NCI-H146 treated with DMSO at 0.1 percent for 48 hours (cell line): Measurements from ENCODE around the gene NACC1.
"Not testable (repeated sequence)": the region's sequence is repeated elsewhere in the genome, so short reads cannot be mapped to it uniquely, and the experiment has no call there.

Source experiments
- DNase-seq: peaks from one replicate; lab custom pipeline; 2025; ENCODE audit not compliant: unreplicated experiment; lab: John Stamatoyannopoulos, UW

Gene NACC1

DNA sequence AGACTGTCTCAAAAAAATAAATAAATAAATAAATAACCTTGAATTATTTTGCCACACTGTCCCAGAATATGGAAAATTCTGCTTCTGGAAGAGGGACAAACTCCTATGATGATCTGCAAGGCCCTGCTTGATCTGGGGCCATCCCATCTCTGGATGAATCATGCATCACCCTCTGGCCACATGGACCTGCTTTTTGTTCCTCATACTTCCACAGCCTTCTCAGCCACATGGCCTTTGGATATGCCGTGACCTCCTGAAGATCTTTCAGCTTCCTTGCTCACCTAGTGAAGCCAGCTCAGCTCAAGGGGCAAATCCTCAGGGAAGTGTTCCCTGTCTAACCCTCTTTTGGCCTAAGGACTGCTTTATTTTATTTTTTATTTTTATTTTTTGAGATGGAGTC, 42.5 kb downstream of the NACC1 start:
- DNase-seq: no peak

DNA sequence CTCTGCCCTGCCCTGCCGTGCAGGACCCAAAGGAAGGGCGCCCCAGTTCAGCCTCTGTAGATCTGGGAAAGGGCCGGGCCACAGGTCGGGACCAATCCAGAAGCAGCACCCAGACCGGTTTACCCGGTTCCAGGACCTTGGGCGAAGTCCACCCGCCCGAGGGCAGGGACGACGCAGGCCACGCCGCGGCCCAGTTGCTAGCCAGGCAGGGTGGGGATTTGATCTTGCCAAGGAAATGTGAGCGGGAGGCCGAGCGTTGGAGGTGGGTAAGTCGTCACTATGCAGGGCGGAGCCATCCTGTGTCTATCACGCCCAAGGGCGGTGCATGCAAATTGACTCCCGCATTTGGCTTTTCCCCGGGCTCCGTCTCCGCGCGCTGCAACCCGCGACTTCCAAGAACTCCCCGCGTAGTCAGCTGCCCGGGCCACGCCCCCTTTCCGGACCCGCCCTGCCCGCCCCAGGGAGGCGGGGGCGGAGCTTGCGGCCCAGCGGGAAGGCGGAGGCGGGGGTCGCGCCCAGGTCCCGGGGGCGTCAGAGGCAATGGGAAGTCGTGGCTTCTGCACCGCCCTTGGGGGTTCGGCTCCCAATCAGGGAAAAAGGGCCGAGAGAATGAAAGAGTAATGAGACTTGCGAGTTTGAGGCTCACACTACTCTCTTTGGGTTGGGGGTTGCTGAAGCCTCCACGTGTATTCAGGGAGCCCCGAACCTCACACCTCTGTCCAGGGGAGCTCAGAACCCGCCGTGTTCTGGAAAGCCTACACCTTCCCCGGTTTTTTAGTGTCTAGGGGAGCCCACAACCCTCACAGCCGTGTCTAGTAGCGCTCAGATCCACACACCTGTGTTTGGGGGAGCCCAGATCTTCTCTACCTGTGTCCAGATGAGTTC, 44.9 kb downstream of the NACC1 start:
- DNase-seq: peak; percentile 94

DNA sequence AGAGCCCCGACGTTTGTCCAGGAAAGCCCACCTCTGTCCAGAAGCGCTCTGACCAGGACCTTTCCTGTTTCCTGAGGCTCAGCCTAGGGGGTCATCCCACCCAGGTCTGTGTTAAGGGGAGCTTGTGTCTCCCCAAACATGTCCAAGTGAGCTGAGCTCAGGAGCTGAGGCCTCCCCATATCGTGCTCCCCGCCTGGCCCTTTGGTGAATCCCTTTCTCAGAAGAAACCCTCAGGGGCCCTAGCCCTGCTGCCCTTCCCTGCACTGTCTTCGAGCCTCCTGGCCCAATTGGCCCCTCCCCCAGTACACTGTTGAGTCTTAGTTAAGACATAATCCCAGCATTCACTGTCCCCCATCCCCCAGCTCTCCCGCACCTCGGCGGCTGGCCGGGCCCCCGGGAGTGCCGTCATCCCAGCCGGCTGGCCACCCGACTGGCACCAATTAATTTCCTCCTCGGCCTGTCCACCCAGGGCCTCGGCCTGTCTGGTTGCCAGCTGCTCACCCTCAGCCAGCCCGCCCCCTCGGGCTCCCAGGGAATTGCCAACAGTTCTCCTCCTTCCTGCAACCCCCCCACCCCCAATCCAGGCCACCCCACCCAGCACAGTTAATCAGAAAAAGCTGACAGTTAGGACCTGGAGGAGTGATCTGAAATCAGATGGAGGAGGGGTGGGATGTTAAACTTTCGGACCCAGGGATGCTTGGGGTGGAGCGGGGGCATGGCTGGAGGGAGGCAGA, 45.7 kb downstream of the NACC1 start:
- peak; percentile 59 for DNase-seq

DNA sequence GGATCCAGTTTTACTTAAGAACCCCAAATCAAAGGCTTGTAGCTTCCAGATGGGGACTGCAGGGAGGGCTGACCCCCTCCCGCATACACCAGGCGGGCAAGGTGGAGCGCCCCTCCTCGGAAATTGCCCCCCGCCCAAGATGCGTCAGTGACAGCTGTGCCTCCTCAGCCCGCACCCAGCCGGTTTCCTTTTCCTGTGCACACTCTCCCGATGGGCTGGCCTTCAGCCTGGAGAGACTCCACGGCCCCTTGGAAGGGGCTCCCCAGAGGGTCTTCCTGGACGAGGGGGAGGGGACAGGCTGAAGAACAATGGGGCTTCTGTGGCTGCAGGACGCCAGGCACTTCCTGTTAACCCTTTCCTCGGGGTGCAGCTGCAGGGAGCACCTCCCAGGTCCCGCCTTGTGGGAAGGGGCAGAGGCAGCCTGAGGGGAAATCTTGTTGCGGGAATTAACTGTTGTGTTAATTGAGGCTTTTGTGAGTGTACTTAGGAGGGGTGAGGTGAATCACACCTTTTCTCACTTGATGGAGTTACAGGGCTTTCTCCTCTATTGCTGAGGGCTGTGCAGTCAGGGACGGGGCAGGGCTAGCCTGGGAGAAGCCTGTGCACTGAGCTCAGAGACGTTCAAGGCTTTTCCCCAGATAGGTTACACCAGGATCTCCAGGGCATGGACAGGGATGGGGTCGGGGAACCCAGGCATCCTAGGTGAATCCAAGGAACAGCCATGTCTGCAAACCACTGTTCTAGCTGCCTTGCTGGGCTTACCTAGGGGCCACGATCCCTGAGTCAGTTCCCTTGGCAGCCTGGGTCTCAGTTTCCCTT, 46.5 kb downstream of the NACC1 start:
- DNase-seq: peak; percentile 88

DNA sequence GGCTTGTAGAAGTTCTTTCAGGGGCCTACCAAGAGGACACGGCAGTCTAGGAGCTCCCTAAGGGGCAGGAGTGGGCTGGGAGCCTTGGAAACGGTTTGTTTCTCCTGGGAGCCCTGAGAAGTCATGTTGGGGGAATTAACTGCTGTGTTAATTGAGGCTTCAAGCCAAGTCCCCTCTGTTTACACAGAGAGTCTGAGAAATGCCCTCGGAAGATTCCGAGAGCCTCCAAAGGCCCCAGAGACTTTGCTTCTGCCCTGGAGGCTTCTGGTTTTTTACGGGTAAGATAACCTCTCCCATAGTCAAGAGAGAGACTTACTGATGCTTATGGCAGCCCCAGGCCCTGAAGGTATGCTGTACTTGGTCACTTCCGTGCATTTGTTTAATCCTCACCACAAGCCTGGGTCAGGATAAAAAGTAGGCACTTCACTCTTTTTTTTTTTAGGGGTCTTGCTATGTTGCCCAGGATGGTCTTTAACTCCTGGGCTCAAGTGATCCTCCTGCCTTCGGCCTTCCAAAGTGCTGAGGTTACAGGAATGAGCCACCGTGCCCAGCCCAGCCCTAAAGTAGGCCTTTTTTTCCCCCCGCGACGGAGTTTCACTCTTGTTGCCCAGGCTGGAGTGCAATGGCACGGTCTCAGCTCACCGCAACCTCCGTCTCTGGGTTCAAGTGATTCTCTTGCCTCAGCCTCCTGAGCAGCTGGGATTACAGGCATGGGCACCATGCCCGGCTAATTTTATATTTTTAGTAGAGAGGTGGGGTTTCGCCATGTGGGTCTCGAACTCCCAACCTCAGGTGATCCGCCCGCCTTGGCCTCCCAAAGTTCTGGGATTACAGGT, 47.3 kb downstream of the NACC1 start:
- no peak for DNase-seq

DNA sequence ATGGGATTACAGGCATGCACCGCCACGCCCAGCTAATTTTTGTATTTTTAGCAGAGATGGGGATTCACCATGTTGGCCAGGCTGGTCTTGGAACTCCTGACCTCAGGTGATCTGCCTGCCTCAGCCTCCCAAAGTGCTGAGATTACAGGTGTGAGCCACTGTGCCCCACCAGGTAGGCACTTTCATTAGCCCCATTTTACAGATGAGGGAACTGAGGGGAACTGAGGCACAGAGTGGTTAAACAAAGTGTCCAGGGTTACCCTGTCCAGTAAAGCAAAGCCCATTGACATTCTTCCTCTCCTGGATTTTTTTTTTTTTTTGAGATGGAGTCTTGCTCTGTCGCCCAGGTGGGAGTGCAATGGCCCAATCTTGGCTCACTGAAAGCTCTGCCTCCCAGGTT, 48.1 kb downstream of the NACC1 start:
- DNase-seq: not testable (repeated sequence)

DNA sequence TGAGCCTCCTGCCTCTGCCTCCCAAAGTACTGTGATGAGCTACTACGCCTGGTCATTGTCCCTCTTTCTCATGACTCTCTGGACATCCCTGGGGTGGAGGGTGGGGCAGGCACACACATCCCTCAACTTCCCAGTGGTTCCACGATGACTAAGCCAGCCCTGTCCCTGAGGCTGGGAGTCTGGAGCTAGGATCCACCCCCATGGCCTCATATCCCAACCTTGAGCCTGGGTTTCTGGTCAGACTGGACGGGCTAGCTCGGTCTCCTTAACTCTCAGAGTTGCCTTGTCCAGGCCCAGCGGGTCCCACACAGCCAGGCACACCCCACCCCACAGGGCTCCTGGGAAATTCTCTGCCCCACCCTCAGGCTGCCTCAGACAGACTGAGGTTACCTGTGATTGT, 51.7 kb downstream of the NACC1 start:
- no peak for DNase-seq

DNA sequence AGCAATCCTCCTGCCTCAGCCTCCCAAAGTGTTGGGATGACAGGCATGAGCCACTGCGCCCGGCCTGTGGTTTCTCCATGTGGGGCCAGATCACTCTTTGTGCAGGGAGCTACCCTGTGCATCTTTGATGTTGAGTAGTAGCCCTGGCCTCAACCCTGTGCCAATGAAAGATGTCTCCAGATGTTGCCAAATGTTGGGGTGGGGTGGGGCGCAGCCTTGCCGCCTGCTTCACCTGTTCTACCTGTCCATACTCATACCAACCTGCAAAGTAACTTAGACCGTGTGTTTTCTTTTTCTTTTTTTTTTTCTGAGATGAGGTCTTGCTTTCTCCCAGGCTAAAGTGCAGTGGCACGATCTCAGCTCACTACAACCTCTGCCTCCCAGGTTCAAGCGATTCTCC, 53.1 kb downstream of the NACC1 start:
- no peak for DNase-seq

DNA sequence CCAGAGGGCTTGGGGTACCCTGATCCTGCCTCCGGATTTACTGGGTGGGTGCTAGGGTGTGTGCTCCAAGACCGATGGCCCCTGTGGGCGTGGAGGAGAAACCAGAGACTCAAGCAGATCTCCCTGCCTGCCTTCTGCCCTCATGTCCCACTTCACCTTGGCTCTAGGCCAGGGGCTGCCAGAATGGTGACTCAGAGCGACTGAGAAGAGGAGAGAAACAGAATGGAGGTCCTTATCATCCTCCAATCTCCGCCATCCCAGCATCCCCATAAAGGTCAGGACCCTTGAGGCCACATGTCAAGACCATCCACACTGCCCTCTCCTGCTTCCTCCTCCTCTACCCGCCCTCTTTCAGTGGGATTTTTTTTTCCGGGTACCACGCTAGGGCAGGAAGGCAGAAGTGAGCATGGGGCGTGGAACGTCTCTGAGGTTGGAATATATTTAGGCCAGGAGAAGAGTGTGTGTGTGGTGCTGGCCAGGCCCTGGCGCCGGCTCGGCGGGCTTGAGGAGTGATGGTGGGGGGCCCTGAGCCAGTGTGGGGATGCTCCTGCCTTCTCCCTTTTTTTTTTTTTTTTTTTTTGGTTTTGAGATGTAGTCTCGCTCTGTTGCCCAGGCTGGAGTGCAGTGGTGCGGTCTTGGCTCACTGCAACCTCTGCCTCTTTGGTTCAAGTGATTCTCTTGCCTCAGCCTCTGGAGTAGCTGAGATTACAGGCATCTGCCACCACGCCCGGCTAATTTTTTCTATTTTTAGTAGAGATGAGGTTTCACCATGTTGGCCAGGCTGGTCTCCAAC, 54.5 kb downstream of the NACC1 start:
- no peak for DNase-seq

DNA sequence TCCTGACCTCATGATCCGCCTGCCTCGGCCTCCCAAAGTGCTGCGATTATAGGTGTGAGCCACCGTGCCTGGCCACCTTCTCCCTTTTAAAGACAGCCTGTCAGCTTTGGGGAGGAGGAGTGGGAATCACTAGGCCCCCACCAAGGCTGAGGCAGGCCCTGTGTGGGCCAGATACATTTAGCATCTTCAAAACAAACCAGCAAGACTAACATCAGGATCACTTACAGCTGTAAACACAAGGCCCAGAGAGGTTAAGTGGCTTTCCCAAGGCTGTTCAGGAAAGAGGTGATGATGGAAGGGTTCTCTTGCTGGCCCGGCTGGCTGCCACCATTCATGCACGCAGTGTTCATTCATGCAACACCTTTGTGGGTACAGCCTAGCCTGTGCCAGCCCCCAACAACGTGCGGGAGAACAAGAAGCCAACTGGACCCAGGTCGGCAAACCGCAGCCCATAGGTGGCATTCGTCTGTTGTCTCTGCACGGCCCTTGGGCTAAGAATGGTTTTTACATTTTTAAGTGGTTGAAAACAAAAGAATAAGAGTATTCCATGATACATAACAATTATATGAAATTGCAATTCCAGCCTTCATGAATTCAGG, 55.2 kb downstream of the NACC1 start:
- no peak for DNase-seq

DNA sequence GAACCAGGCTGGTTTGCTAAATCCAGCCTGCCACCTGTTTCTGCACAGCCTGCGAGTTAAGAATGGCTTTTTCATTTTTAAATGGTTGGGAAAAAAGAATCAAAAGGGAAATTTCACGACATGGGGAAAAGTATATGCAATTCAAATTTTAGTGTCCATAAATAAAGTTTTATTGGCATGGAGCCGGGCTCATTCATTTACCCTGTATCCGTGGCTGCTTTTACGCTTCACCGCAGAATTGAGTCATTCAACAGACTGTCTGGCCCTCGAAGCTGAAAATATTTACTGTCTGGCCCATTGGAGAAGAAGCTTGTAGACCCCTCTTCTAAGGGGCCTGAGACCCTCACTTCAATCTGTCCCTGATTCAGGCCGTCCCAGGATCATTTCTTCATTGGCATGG, 58.3 kb downstream of the NACC1 start:
- DNase-seq: no peak

DNA sequence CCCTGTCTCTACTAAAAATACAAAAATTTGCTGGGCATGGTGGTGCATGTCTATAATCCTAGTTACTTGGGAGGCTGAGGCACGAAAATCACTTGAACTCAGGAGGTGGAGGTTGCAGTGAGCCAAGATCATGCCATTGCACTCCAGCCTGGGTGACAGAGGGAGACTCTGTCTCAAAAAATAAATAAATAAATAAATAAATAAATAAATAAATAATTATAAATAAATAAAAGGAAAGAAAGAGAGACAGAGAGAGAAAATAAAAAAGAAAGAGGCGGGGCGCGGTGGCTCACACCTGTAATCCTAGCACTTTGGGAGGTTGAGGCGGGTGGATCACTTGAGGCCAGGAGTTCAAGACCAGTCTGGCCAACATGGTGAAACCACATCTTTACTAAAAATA, 59.5 kb downstream of the NACC1 start:
- DNase-seq: not testable (repeated sequence)

DNA sequence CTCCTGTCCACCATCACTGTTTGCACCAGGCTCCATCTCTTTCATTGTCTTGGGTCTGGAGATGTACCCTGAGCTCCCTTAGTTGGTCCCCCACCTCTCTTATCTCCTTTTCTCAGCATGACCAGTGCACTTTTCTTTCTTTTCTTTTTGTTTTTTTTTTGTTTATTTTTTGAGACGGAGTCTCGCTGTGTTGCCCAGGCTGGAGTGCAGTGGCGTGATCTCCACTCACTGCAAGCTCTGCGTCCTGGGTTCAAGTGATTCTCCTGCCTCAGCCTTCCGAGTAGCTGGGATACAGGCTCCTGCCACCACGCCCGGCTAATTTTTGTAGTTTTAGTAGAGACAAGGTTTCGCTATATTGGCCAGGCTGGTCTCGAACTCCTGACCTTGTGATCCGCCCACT, 60.2 kb downstream of the NACC1 start:
- not testable (repeated sequence) for DNase-seq

DNA sequence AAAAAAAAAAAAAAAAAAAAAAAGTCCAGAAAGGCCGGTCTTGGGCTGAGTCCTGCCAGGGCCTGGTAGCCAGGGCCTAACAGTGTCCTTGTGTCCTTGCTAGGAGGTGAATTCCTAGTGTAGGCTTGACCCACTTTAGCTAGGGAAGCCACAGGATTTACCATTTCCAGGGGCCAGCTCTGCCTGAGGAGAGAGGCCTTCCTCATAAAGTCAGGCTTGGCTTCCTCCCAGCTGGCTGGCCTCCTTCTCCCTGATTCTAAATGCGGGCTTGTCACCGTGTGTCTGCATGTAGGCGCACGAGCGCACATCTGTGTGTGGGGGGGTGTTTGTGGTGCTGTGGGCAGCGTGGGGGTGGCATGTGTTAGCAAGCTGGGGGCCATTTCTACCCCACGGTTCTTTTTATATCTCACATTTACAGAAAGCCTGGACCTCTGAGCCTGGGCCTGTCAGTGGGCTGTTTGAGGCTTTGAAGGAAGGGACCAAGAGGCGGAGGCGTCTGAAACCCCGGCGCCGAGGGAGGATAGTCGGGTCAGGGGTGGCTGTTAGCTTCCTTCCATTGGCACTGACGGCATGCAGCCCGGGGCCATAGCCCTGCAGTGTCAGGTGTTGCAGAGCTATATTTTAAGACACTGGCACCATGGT, 63.8 kb downstream of the NACC1 start:
- no peak for DNase-seq

DNA sequence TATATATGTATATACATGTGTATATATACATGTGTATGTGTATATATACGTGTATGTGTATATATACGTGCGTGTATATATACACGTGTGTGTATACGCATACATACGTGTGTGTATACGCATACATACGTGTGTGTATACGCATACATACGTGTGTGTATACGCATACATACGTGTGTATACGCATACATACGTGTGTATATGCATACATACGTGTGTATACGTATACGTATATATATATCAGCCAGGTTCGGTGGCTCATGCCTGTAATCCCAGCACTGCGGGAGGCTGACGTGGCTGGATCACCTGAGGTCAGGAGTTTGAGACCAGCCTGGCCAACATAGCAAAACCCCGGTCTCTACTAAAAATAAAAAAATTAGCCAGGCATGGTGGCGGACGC, 66.9 kb downstream of the NACC1 start:
- not testable (repeated sequence) for DNase-seq

DNA sequence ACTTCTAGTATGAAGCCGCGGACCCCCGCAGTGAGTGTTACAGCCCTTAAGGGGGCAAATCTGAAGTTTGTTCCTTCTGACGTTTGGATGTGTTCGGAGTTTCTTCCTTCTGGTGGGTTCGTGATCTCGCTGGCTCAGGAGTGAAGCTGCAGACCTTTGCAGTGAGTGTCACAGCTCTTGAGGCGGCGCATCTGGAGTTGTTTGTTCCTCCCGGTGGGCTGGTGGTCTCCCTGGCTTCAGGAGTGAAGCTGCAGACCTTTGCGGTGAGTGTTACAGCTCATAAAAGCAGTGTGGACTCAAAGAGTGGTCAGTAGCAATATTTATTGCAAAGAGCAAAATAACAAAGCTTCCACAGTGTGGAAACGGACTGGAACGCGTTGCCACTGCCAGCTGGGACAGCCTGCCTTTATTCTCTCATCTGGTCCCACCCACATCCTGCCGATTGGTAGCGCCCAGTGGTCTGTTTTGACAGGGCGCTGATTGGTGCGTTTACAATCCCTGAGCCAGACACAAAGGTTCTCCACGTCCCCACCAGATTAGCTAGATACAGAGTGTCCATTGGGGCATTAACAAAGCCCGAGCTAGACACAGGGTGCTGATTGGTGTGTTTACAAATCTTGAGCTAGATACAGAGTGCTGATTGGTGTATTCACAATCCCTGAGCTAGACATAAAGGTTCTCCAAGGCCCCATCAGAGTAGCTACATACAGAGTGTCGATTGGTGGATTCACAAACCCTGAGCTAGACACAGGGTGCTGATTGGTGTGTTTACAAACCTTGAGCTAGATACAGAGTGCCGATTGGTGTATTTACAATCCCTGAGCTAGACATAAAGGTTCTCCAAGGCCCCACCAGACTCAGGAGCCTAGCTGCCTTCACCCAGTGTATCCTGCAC, 67.9 kb downstream of the NACC1 start:
- peak; percentile 33 for DNase-seq

DNA sequence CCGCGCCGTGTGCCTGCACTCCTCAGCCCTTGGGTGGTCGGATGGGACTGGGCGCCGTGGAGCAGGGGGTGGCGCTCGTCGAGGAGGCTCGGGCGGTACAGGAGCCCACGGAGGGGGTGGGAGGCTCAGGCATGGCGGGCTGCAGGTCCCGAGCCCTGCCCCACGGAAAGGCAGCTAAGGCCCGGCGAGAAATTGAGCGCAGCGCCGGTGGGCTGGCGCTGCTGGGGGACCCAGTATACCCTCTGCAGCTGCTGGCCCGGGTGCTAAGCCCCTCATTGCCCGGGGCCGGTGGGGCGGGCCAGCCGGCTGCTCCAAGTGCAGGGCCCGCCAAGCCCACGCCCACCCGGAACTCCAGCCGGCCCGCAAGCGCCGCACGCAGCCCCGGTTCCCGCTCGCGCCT, 68.6 kb downstream of the NACC1 start:
- not testable (repeated sequence) for DNase-seq

DNA sequence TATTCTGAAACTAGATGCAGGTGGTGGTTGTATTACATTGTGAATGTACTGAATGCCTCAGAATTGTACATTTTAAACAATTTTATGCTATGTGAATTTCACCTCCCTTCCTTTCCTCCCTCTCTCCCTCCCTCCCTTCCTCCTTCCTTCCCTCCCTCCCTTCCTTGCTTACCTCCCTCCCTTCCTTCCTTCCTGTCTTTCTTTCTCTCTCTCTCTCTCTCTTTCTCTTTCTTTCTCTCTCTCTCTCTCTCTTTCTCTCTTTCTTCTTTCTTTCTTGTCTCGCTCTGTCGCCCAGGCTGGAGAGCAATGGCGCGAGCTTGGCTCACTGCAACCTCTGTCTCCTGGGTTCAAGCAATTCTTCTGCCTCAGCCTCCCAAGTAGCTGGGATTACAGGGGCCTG, 69.4 kb downstream of the NACC1 start:
- DNase-seq: no peak
